ENCODE data around the gene HTT.

The HTT gene

DNA sequence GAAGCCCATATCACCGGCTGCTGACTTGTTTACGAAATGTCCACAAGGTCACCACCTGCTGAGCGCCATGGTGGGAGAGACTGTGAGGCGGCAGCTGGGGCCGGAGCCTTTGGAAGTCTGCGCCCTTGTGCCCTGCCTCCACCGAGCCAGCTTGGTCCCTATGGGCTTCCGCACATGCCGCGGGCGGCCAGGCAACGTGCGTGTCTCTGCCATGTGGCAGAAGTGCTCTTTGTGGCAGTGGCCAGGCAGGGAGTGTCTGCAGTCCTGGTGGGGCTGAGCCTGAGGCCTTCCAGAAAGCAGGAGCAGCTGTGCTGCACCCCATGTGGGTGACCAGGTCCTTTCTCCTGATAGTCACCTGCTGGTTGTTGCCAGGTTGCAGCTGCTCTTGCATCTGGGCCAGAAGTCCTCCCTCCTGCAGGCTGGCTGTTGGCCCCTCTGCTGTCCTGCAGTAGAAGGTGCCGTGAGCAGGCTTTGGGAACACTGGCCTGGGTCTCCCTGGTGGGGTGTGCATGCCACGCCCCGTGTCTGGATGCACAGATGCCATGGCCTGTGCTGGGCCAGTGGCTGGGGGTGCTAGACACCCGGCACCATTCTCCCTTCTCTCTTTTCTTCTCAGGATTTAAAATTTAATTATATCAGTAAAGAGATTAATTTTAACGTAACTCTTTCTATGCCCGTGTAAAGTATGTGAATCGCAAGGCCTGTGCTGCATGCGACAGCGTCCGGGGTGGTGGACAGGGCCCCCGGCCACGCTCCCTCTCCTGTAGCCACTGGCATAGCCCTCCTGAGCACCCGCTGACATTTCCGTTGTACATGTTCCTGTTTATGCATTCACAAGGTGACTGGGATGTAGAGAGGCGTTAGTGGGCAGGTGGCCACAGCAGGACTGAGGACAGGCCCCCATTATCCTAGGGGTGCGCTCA, 165.8 kb downstream of the HTT start:
- DNase-seq = no peak

DNA sequence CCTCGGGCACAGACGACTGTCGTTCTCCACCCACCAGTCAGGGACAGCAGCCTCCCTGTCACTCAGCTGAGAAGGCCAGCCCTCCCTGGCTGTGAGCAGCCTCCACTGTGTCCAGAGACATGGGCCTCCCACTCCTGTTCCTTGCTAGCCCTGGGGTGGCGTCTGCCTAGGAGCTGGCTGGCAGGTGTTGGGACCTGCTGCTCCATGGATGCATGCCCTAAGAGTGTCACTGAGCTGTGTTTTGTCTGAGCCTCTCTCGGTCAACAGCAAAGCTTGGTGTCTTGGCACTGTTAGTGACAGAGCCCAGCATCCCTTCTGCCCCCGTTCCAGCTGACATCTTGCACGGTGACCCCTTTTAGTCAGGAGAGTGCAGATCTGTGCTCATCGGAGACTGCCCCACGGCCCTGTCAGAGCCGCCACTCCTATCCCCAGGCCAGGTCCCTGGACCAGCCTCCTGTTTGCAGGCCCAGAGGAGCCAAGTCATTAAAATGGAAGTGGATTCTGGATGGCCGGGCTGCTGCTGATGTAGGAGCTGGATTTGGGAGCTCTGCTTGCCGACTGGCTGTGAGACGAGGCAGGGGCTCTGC, 166.5 kb downstream of the HTT start:
- DNase-seq = no peak

- DNase-seq = no peak
These were observed 167.5 kb downstream of the HTT start for GRCh38 chr4:3241898-3242524.

- DNase-seq = no peak
These were observed 168.8 kb downstream of the HTT start for GRCh38 chr4:3243136-3243780.

- no peak for DNase-seq
These were observed 169.5 kb downstream of the HTT start for GRCh38 chr4:3244002-3244401.

GRCh38 chr4:3244747-3245146, 170.3 kb downstream of the HTT start:
- DNase-seq = no peak

DNA sequence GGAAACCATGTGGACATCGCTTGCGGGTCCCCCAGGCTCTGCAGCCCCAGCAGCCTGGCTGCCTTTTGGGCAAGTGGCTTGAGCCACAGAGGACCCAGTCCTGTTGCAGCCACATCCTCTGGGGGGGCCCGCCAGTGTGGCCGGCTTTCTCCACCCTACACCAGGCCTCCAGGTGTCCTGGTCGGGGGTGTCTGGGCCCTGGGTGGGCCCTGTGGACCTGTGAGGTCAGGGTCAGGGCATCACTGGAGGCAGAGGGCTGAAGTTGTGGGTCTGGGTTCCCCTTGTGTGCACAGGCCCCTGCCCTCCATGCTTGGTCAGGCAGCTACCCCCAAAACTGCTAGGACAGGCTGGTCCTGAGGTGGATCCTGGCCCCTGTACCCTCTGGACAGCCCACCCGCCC, 171.2 kb downstream of the HTT start:
- DNase-seq = no peak

DNA sequence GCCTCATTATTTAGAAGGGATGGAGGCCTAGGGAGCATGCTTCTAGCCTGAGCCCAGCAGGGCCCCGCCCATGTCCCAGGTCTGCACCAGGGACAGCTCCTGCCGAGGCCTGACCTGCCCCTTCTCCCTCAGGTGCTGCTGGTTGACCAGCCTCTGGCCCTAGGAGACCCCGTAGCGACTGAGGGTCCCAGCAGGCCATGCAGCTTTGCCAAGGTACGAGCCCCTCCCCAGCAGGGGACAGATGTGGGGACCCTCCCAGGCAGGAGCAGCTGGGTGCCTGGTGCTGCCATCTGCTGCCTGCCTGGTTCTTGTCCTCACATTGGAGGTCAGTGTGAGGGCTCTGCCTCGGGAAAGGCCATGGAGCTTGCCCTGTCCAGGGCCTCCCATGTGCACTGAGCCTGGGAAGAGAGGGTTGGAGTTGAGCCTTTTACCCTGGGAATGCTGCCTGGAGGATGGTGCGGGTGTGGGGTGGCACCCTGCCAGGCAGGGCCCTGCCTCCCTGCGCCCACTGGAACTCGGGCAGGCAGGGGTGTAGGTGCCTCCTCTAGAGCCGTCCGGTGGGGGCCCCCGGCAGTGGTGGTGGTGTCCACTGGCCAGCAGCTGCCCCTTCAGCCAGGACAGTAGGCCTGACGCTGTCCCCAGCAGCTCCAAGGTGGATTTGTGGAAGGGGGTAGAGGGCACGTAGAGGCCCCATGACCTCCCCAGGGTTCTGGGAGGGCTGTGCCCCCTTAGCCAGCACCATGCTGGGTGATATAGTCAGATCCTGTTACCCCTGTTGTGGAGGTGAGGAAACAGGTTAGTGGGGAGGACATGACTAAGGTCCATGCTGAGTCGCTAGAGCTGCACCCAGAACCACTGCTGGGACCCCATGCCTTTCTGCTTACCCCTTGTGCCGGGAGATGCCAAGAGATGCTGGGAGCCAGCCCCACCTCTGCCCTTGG, 172.2 kb downstream of the HTT start:
- no peak for DNase-seq

DNA sequence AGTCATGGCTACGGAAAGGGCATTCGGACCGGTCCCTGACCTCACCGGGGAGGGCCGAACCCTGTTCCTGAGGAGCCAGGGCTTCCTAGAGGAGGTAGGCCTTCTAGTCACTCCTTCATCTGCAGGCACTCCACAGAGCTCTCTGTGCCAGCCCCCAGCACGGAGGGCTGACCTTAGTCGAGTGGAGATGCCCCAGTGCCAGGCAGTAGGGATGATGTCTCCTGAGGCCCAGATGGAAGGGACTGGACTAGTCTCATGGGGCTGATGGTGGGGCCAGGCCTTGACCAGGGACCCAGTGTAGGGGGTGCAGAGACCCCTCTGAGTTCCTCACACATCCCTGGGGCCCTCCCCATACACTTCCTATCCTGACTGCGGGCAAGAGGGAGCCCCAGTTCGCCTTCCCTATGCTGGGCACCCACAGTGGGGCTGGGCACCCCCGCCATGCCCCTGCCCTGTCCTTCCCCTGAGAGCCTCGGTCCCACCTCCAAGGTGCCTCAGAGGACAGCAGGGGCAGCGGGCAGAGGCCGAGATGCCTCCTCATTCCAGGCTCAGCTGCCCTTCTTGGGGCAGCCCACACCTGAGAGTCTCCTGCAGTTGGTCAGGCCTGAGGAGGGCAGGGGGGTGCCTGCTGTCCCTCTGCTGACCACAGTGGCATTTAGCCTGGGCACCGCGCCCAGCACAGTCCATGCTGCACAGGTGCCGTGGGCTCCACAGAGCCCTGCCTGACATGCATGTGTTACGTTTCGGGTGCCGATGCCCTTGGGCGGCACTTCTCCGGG, 173.1 kb downstream of the HTT start:
- no peak for DNase-seq

DNA sequence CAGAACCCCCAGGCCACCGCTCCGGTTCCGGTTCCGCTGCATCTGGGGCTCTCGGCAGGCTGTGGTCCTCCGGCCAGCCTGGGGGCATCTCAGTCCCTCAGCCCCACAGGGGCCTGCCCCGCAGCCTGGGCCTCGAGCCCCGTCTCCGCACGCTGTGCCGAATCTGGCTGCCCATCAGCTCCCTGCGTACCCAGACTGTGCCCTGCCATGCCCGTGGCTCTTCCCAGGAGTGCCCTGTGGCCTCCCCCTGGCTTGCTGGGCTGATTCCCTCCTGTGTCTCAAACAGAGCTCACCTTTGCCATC, 173.6 kb downstream of the HTT start:
- DNase-seq = no peak

DNA sequence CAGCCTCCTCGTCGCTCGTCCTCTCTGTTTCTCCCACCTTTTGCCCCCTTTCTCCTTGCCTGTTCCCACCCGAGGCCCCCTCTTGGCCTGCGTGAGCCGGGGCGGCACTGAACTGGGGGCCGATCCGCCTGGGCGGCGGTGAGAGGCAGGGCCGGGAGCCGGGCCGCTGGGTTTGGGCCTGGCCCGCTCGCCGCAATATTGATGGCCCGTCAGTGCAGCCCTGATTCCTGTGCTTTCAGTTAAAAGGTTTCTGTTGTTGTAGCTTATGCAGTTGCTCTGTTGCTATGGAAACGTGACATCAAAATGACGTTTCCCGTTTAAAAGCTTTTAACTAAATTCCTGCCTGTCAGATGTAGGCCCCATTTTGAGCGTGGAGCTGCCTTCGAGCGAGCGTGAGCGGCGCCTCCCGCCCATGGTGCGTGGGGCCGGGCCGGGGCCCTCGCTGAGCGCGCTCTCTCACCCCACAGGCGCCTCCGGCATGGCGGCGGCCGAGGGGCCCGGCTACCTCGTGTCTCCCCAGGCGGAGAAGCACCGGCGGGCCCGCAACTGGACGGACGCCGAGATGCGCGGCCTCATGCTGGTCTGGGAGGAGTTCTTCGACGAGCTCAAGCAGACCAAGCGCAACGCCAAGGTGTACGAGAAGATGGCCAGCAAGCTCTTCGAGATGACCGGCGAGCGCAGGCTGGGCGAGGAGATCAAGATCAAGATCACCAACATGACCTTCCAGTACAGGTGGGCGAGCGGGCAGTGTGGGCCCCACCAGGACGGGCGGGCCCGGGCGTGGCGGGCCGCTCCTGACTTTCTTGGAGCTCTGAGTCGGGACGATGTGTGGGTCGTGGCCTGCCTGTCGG, 174.6 kb downstream of the HTT start, which contains the start of gene MSANTD1:
Gene MSANTD1 (plus strand): TSS at position 349 of the 851 bp plus-strand sequence. CDS start 64 bp downstream, at position 413.
- DNase-seq = no peak

- no peak for DNase-seq
These were observed 175.4 kb downstream of the HTT start for GRCh38 chr4:3249711-3250437.

GRCh38 chr4:3250438-3250955, 176.0 kb downstream of the HTT start:
- no peak for DNase-seq

- no peak for DNase-seq
These were observed 176.6 kb downstream of the HTT start for GRCh38 chr4:3250956-3251690.

- no peak for DNase-seq
These were observed 177.4 kb downstream of the HTT start for GRCh38 chr4:3251691-3252479.

DNA sequence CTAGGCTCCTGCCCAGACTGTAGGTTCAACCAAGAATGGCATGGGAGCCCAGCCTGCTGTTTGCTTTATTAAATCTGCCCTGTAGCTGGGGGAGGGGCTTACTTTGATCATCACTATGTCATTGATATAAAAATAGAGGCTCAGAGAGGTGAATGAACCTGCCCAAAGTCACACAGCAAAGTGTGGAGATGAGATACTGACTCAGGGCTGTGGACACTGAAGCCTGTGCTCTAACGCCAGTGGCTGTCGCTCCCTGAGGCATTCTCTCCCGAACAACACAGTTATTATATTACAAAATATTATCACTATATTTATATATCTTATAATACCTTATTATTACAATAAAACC, 178.0 kb downstream of the HTT start:
- DNase-seq = no peak

- no peak for DNase-seq
These were observed 178.6 kb downstream of the HTT start for GRCh38 chr4:3252831-3253641.
